GM12874 (cell line): ENCODE results near the gene SLC36A3.

ENCODE experiments used
- CTCF ChIP-seq: IDR thresholded peaks from 2 replicates; pipeline ENCODE4 v1.5.1; 2011; ENCODE audit warnings: low read depth, mild to moderate bottlenecking, control low read depth, low read length, moderate library complexity; ENCODE audit not compliant: insufficient read depth

Gene SLC36A3

GRCh38 chr5:151340004-151340403, 36.4 kb upstream of the SLC36A3 start:
- TF ChIP-seq CTCF, result no peak

- no peak for TF ChIP-seq CTCF
These were observed 35.2 kb upstream of the SLC36A3 start for GRCh38 chr5:151338734-151339133.

GRCh38 chr5:151332857-151333256, 29.3 kb upstream of the SLC36A3 start:
- no peak for TF ChIP-seq CTCF

GRCh38 chr5:151328734-151329133, 25.2 kb upstream of the SLC36A3 start:
- no peak for TF ChIP-seq CTCF

- TF ChIP-seq CTCF, result no peak
These were observed 24.0 kb upstream of the SLC36A3 start for GRCh38 chr5:151327585-151327984.

GRCh38 chr5:151326266-151326665, 22.7 kb upstream of the SLC36A3 start:
- no peak for TF ChIP-seq CTCF

- TF ChIP-seq CTCF, result no peak
These were observed 16.9 kb upstream of the SLC36A3 start for GRCh38 chr5:151320481-151320880.
